Measurements from ENCODE around the gene DRAXIN.

DRAXIN gene

GRCh38 chr1:11685210-11685752 lies 6.2 kb upstream of the DRAXIN start:
- no peak for DNase-seq (ENCODE audit: low read depth, low spot score)

GRCh38 chr1:11688506-11688905 lies 3.0 kb upstream of the DRAXIN start:
- DNase-seq (ENCODE audit: low read depth, low spot score) = no peak

GRCh38 chr1:11690397-11691301 lies 861 bp upstream of the DRAXIN start:
- DNase-seq (ENCODE audit: low read depth, low spot score) = no peak

DNA sequence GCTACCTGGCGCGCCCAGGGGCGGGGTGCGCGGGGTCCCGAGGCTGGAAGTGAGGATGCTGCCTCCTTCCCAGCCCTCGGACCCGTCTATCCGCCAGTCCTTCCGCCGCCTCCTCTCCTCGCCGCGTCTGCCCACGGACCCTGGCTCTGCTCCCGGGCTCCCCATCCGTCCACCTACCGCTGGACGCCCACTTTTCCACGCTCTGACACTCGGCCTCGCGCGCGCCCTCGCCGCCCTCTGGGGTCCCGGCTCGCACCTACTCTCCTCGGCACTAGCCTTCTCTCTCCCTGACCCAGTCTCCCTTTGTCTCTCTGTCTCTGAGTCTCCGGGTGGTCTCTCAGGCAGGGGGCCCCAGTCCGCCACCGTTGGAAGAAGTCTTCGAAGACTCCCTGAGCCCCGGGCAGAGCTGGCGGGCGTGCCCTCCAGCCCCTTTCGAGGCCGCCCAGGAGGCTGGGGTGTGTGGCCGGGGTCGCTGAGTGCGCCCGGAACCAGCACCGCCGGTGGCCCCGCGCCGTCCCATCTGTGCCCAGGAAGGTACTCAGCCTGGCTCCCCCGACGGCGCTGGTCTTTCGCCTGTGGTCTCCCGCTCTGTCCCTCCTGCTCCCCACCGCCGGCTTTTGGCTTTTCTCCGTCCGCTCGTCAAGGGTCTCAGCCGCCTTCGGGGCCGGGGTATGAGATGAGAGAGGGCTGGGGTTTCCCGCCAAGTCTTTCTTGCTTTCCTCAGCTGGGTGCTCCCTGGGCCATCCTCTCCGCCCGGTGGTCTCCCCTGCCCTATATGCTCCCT lies 610 bp downstream of the DRAXIN start:
- no peak for DNase-seq (ENCODE audit: low read depth, low spot score)

- DNase-seq (ENCODE audit: low read depth, low spot score) = no peak
These were observed 1.6 kb downstream of the DRAXIN start for GRCh38 chr1:11693024-11693590.

- no peak for DNase-seq (ENCODE audit: low read depth, low spot score)
These were observed 2.4 kb downstream of the DRAXIN start for GRCh38 chr1:11693917-11694316.

- no peak for DNase-seq (ENCODE audit: low read depth, low spot score)
These were observed 4.4 kb downstream of the DRAXIN start for GRCh38 chr1:11695861-11696260.

- DNase-seq (ENCODE audit: low read depth, low spot score) = no peak
These were observed 5.8 kb downstream of the DRAXIN start for GRCh38 chr1:11697188-11697892.

GRCh38 chr1:11697893-11698210 lies 6.3 kb downstream of the DRAXIN start:
- DNase-seq (ENCODE audit: low read depth, low spot score) = no peak

DNA sequence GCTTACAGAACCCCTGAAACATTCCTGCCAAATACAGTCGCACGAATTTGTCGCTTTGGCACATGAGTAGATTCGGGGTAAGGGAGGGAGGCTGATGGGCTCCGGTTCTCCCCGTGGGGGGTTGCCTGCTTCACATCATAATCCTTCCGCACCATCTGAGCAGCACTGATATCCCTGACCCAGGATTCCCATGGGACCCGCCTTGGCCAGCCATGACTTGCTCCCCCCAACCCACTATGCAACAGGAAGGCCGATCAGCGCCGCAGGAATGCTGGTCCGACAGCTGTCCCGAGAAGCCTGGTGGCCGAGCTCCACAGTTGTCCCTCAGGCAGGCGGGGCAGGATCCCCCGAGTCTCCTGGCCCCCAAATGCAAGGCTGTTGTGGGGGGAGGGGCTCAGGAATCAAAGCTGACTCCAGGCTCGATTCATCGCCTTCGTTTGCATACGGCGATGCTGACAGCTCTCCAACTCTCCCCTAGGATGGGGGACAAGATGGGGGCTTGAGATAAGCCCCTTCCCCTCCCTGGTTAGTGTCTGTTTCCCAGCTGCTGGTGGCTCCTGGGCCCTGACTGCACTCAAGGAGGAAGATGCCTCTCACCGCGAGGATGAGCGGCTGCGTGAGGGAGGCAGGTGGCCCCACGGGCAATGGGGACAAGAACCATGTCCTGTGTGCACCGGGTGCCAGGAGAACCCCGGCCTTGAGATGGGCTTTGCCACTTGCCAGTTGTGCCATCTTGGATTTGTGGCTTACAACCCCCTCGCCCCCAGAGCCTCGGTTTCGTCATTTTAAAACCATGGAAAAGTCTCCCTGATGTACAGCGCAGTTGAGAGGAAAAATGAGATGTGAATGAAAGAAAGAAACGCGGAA lies 9.3 kb downstream of the DRAXIN start:
- DNase-seq (ENCODE audit: low read depth, low spot score) = no peak

DNA sequence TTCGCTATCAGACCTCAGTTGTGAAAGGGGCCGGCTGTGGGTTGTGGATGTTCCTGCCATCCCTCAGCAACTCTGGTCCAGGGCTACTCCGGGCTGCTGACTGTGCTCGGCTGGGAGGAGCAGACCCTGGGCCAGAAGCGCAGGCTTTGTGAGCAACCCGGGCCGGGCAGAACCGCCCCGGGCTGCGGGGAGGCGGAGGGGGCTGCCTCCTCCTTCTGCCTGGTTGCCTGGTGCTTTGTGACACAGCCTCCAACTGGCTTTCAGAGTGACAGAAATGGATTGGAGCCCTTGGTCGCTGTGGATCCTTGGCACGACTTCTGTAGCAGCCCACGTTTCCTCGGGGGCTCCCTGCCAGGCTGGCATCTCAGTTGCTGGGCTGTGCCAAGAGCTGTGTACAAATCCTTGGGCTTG lies 10.0 kb downstream of the DRAXIN start:
- DNase-seq (ENCODE audit: low read depth, low spot score) = no peak

GRCh38 chr1:11701981-11702803 lies 10.7 kb downstream of the DRAXIN start:
- DNase-seq (ENCODE audit: low read depth, low spot score) = no peak

DNA sequence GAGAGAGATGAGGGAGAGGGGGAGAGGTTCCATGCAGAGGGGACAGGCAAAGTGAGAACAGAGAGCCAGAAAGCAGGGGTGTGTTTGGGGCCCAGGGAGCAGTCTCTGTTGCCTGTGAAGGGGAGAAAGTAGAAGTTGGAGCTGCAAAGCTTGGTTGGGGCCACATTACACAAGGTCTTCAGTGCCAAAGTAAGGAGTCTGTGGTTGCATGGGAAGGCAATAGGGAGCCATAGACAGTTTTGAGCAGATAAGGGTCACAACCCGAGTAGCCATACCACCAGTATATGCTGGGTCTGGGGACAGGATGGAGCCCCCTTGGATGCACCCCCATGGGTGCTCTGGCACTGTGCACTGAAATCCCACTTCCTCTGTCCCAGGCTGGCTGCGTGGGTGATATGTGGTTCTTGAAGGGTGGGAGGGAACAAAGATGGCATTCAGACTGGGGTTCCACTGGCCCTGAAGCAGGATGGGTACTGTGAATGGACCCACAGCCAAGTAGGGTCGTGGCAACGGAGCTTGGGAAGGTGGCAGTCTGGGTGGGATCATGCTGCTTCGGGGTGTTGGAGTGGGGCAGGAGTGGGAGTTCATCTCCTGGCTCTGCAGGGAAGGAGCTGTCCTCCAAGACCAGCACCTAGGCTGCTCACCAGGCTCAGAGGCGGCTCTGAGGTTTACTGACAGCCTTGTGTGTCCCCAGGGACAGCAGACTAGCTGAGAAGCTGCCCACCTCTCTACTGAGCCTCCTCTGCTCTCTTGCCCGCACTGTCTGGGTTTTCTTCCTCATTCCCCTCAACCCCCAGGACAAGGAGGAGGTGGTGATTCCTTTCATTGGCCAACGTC lies 12.1 kb downstream of the DRAXIN start:
- no peak for DNase-seq (ENCODE audit: low read depth, low spot score)

GRCh38 chr1:11704194-11704529 lies 12.7 kb downstream of the DRAXIN start:
- DNase-seq (ENCODE audit: low read depth, low spot score) = no peak

- DNase-seq (ENCODE audit: low read depth, low spot score) = no peak
These were observed 13.4 kb downstream of the DRAXIN start for GRCh38 chr1:11704691-11705475.

- DNase-seq (ENCODE audit: low read depth, low spot score) = no peak
These were observed 14.1 kb downstream of the DRAXIN start for GRCh38 chr1:11705596-11705995.

- DNase-seq (ENCODE audit: low read depth, low spot score) = no peak
These were observed 14.8 kb downstream of the DRAXIN start for GRCh38 chr1:11706292-11706691.

GRCh38 chr1:11707621-11708276 lies 16.2 kb downstream of the DRAXIN start:
- DNase-seq (ENCODE audit: low read depth, low spot score) = no peak
